Endothelial cell of umbilical vein (primary cell): ENCODE measurements around the gene COX6B1. TPM values are rescaled to one million over a fixed set of nuclear protein-coding genes. Genes with fewer than 3 reads are reported as not detected.

Experiments
- BruUV-seq: library from RNA; stranded (reverse); fragments of 400-500 nt; replicated peaks from 2 replicates; lab custom pipeline; 2021; lab: Mats Ljungman, UMichigan
- CTCF ChIA-PET: fragments of 300-600, 350-600 bp; sonication (Branson Sonifier 250); formaldehyde crosslinking; loops from one replicate; lab custom pipeline; 2021; ENCODE audit warnings: antibody characterized with exemption, inconsistent platforms; lab: Charles Lee
- POLR2A ChIA-PET: fragments of 300-600, 350-600 bp; sonication (Branson Sonifier 250); formaldehyde crosslinking; loops from one replicate; lab custom pipeline; 2021; ENCODE audit warnings: antibody characterized with exemption, inconsistent platforms; lab: Charles Lee
- DNase-seq: peaks from one replicate; pipeline ENCODE4 v3.0.0-alpha.2; 2011; ENCODE audit warnings: low read depth, low spot score
- FAIRE-seq: peaks from 2 replicates; lab custom pipeline; 2011; peaks lifted over from hg19 to GRCh38; lab: Jason Lieb, UNC
- H2AFZ ChIP-seq: 2 replicates; pipeline ENCODE4 v1.6.0; 2012; ENCODE audit warnings: low read depth, low read length, control low read depth, inconsistent platforms
- H3K27ac ChIP-seq: 2 replicates; pipeline ENCODE4 v1.5.1; 2011; ENCODE audit warnings: low read depth, mild to moderate bottlenecking, control low read depth, low read length, moderate library complexity; ENCODE audit not compliant: insufficient read depth
- H3K27me3 ChIP-seq, 2 experiments: 2 replicates each; pipeline versions ENCODE4 v1.6.0 to v1.6.1; 2011; ENCODE audit warnings: low read length in 2 of 2, mixed read lengths in 1 of 2; ENCODE audit not compliant: control insufficient read depth in 2 of 2, insufficient read depth in 2 of 2
- H3K36me3 ChIP-seq, 2 experiments: 2 replicates in 1 of 2; 3 replicates in 1 of 2; pipeline ENCODE4 v1.5.1; 2011; ENCODE audit warnings: low read length in 2 of 2, mild to moderate bottlenecking in 1 of 2, moderate library complexity in 1 of 2; ENCODE audit not compliant: control insufficient read depth in 2 of 2, insufficient read depth in 2 of 2; ENCODE audit errors: extremely low read depth in 1 of 2
- H3K4me1 ChIP-seq: 3 replicates; pipeline ENCODE4 v1.5.1; 2011; ENCODE audit warnings: mild to moderate bottlenecking, low read length; ENCODE audit not compliant: control insufficient read depth, insufficient read depth; ENCODE audit errors: extremely low read depth
- H3K4me2 ChIP-seq: 2 replicates; pipeline ENCODE4 v1.6.1; 2011; ENCODE audit warnings: low read length, control low read depth, mixed read lengths; ENCODE audit not compliant: insufficient read depth
- H3K4me3 ChIP-seq, 3 experiments: fragments of 200-600 bp in 1 of 3; sonication (generic), shearing (Covaris generic) in 1 of 3; replicated peaks in 1 of 3; 2 replicates each; pipeline ENCODE4 v1.5.1; 2011 to 2016; ENCODE audit warnings: control low read depth in 3 of 3, low read length in 3 of 3, mild to moderate bottlenecking in 2 of 3, inconsistent platforms in 1 of 3, low read depth in 1 of 3, moderate library complexity in 1 of 3; ENCODE audit not compliant: insufficient read depth in 1 of 3
- H3K79me2 ChIP-seq: 2 replicates; pipeline ENCODE4 v1.6.0; 2012; ENCODE audit warnings: low read length, inconsistent platforms; ENCODE audit not compliant: control insufficient read depth, insufficient read depth
- H3K9ac ChIP-seq: replicated peaks from 2 replicates; pipeline ENCODE3; 2011; ENCODE audit warnings: low read length, control low read depth; ENCODE audit not compliant: insufficient read depth; ENCODE audit errors: extremely low read depth
- H3K9me1 ChIP-seq: replicated peaks from 3 replicates; pipeline ENCODE4 v1.6.0; 2011; ENCODE audit warnings: mild to moderate bottlenecking, low read length; ENCODE audit not compliant: control insufficient read depth, insufficient read depth; ENCODE audit errors: extremely low read depth
- H3K9me3 ChIP-seq: replicated peaks from 2 replicates; pipeline ENCODE4 v1.5.1; 2012; ENCODE audit warnings: low read length, inconsistent platforms; ENCODE audit not compliant: control insufficient read depth, insufficient read depth
- H4K20me1 ChIP-seq: replicated peaks from 2 replicates; pipeline ENCODE3; 2011; ENCODE audit warnings: mild to moderate bottlenecking, low read length; ENCODE audit not compliant: control insufficient read depth, insufficient read depth; ENCODE audit errors: extremely low read depth
- CTCF ChIP-seq, 2 donors: IDR thresholded peaks; 1 replicate in 1 of 2; 2 replicates in 1 of 2; pipeline ENCODE4 v1.5.1; 2011; ENCODE audit warnings: low read length in 2 of 2, mild to moderate bottlenecking in 2 of 2, moderate library complexity in 2 of 2, control low read depth in 1 of 2, inconsistent platforms in 1 of 2, low read depth in 1 of 2; ENCODE audit not compliant: insufficient read depth in 1 of 2; ENCODE audit errors: extremely low read depth in 1 of 2
- EZH2 ChIP-seq: IDR thresholded peaks from 2 replicates; pipeline ENCODE4 v1.6.1; 2012; ENCODE audit warnings: borderline replicate concordance, low read depth, mild to moderate bottlenecking, moderate library complexity, low read length, inconsistent platforms; ENCODE audit not compliant: severe bottlenecking
- FOS ChIP-seq: IDR thresholded peaks from 2 replicates; pipeline ENCODE4 v1.6.1; 2011; ENCODE audit warnings: mild to moderate bottlenecking, low read length, moderate library complexity, borderline replicate concordance; ENCODE audit not compliant: insufficient read depth
- GATA2 ChIP-seq: IDR thresholded peaks from 2 replicates; pipeline ENCODE4 v1.7.0; 2011; ENCODE audit warnings: low read depth, mild to moderate bottlenecking, moderate library complexity, mixed read lengths, low read length; ENCODE audit not compliant: insufficient read length, insufficient read depth
- JUN ChIP-seq: IDR thresholded peaks from 2 replicates; pipeline ENCODE4 v1.6.1; 2011; ENCODE audit warnings: borderline replicate concordance, low read depth; ENCODE audit not compliant: insufficient read length, insufficient read depth
- MAX ChIP-seq: IDR thresholded peaks from 2 replicates; pipeline ENCODE4 v1.6.1; 2011; ENCODE audit not compliant: insufficient read depth, insufficient read length
- MYC ChIP-seq: IDR thresholded peaks from one replicate; pipeline ENCODE4 v1.6.1; 2011; ENCODE audit warnings: mild to moderate bottlenecking, low read depth, low read length
- POLR2A ChIP-seq: IDR thresholded peaks from 2 replicates; pipeline ENCODE4 v1.6.1; 2012; ENCODE audit warnings: low read depth, mild to moderate bottlenecking, control low read depth, low read length
- POLR2AphosphoS5 ChIP-seq: IDR thresholded peaks from 2 replicates; pipeline ENCODE4 v1.6.1; 2012; ENCODE audit warnings: low read depth, mild to moderate bottlenecking, control low read depth, low read length, moderate library complexity; ENCODE audit not compliant: insufficient read depth
- dilution Hi-C: fragments of 300-500 bp; cut with MboI; formaldehyde crosslinking; loops from one replicate; pipeline ENCODE4 v1.15.0; 2019; ENCODE audit warnings: low sequenced_read_pairs; ENCODE audit not compliant: extremely low pct_ligation_motif_present
- intact Hi-C: fragments of 100-400 bp; cut with micrococcal nuclease; formaldehyde crosslinking; loops from one replicate; pipeline ENCODE4 v1.10.0; 2022
- polyA plus RNA-seq, 4 experiments: library from polyadenylated mRNA; depleted of rRNA in 3 of 4; stranded (reverse) in 3 of 4; unstranded in 1 of 4; fragments of >200 nt; gene quantifications; 2 replicates each; pipeline versions ENCODE4 v1.2.1 to v1.2.3, GENCODE V29; 2011 to 2012; ENCODE audit warnings: missing spikeins in 1 of 4
- total RNA-seq: library from RNA; stranded (reverse); gene quantifications from 2 replicates; pipeline ENCODE4 v1.2.3, GENCODE V29; 2021

The COX6B1 gene
- total and polyA plus RNA-seq, 2 donors (not counting 3 experiments of a cell fraction or from before 2014, with no cell fraction given), result 327 to 692 TPM

GRCh38 chr19:35665157-35665556, 17.0 kb downstream of the COX6B1 start:
- H4K20me1 ChIP-seq, result no peaks in the 10 kb centered on the region
- no peak overlapping the region for H3K4me2 ChIP-seq
- dilution Hi-C loops, result no loop called here
- peaks cover 0 to 2% of the 10 kb centered on the region in 2 experiments for H3K36me3 ChIP-seq
- no peaks in the 10 kb centered on the region for H3K79me2 ChIP-seq
- POLR2A ChIA-PET, result no interaction called here
- no peak overlapping the region for H3K4me3 ChIP-seq
- no peak overlapping the region for H3K9ac ChIP-seq
- H3K4me1 ChIP-seq, result no peaks in the 10 kb centered on the region
- H2AFZ ChIP-seq, result no peak overlapping the region
- no peaks in the 10 kb centered on the region for H3K9me3 ChIP-seq
- DNase-seq (no peak), FAIRE-seq (no peak)
- no TSS peak for BruUV-seq
- peaks cover 0 to 1% of the 10 kb centered on the region in 2 experiments for H3K27me3 ChIP-seq
- no peaks in the 10 kb centered on the region for H3K9me1 ChIP-seq
- CTCF ChIA-PET, result no interaction called here
- no peak overlapping the region for H3K27ac ChIP-seq
- no peak for TF ChIP-seq GATA2
- TF ChIP-seq MYC, result no peak
- no peak for TF ChIP-seq POLR2AphosphoS5
- TF ChIP-seq POLR2A, result no peak
- no peak for TF ChIP-seq CTCF (IDR thresholded peaks at IDR 0.05; ENCODE audit: extremely low read depth in 1 of 2, insufficient read depth in 1 of 2, low read depth in 1 of 2, low read length in 2 of 2)
- no peak for TF ChIP-seq JUN
- TF ChIP-seq MAX, result no peak
- TF ChIP-seq FOS, result no peak
- no peak for TF ChIP-seq EZH2
- intact Hi-C loops, result no loop called here
